Measurements from ENCODE around the gene COL10A1.

The COL10A1 gene

GRCh38 chr6:116078522-116078921 is 47.4 kb downstream of the COL10A1 start:
- DNase-seq, result no peak

GRCh38 chr6:116074732-116075390 is 51.1 kb downstream of the COL10A1 start:
- DNase-seq, result no peak

- no peak for DNase-seq
These were observed 52.0 kb downstream of the COL10A1 start for GRCh38 chr6:116073765-116074440.

GRCh38 chr6:116072368-116072767 is 53.6 kb downstream of the COL10A1 start:
- no peak for DNase-seq

GRCh38 chr6:116070616-116071389 is 55.1 kb downstream of the COL10A1 start:
- no peak for DNase-seq

GRCh38 chr6:116070101-116070500 is 55.8 kb downstream of the COL10A1 start:
- no peak for DNase-seq
